GM18858 (cell line): ENCODE measurements around the gene GABRB3.
"Not testable (repeated sequence)": the region's sequence is repeated elsewhere in the genome, so short reads cannot be mapped to it uniquely, and the experiment has no call there.

Experiments used
- ATAC-seq: cut with Tn5 transposase; IDR thresholded peaks from one replicate; pipeline ENCODE4 v1.9.1; 2021; ENCODE audit not compliant: unreplicated experiment

GABRB3 gene

GRCh38 chr15:26736502-26737248 lies 36.2 kb downstream of the GABRB3 start:
- ATAC-seq, result no peak

GRCh38 chr15:26731965-26732364 lies 40.9 kb downstream of the GABRB3 start:
- no peak for ATAC-seq

- no peak for ATAC-seq
Measured at GRCh38 chr15:26729581-26729980, 43.3 kb downstream of the GABRB3 start.

- ATAC-seq, result no peak
Measured at GRCh38 chr15:26729030-26729429, 43.8 kb downstream of the GABRB3 start.

- ATAC-seq, result no peak
Measured at GRCh38 chr15:26724381-26725150, 48.3 kb downstream of the GABRB3 start.

- ATAC-seq, result no peak
Measured at GRCh38 chr15:26722621-26723160, 50.2 kb downstream of the GABRB3 start.

- ATAC-seq, result no peak
Measured at GRCh38 chr15:26721232-26721967, 51.5 kb downstream of the GABRB3 start.

GRCh38 chr15:26720546-26720945 lies 52.3 kb downstream of the GABRB3 start:
- ATAC-seq, result no peak

GRCh38 chr15:26719866-26720265 lies 53.0 kb downstream of the GABRB3 start:
- ATAC-seq, result not testable (repeated sequence)

- ATAC-seq, result no peak
Measured at GRCh38 chr15:26716069-26716468, 56.8 kb downstream of the GABRB3 start.

- ATAC-seq, result no peak
Measured at GRCh38 chr15:26713498-26713897, 59.4 kb downstream of the GABRB3 start.

- ATAC-seq, result no peak
Measured at GRCh38 chr15:26712335-26712734, 60.5 kb downstream of the GABRB3 start.

- ATAC-seq, result no peak
Measured at GRCh38 chr15:26711445-26711844, 61.4 kb downstream of the GABRB3 start.

- no peak for ATAC-seq
Measured at GRCh38 chr15:26702381-26702780, 70.5 kb downstream of the GABRB3 start.

- no peak for ATAC-seq
Measured at GRCh38 chr15:26698555-26698954, 74.3 kb downstream of the GABRB3 start.

GRCh38 chr15:26697913-26698312 lies 75.0 kb downstream of the GABRB3 start:
- ATAC-seq, result no peak

- no peak for ATAC-seq
Measured at GRCh38 chr15:26691249-26691648, 81.6 kb downstream of the GABRB3 start.

GRCh38 chr15:26690778-26691177 lies 82.1 kb downstream of the GABRB3 start:
- ATAC-seq, result no peak

- ATAC-seq, result no peak
Measured at GRCh38 chr15:26689462-26689861, 83.4 kb downstream of the GABRB3 start.

GRCh38 chr15:26686547-26687187 lies 86.2 kb downstream of the GABRB3 start:
- no peak for ATAC-seq

- no peak for ATAC-seq
Measured at GRCh38 chr15:26682598-26683164, 90.2 kb downstream of the GABRB3 start.
